Trophoblast cell (in vitro differentiated cells and primary cell): ENCODE results near the gene SPRYD4.
"Not testable (repeated sequence)": the region's sequence is repeated elsewhere in the genome, so short reads cannot be mapped to it uniquely, and the experiment has no call there.

Source experiments
- DNase-seq, 2 donors: peaks; one replicate each; pipeline ENCODE4 v3.0.0-alpha.2; 2016
- H2AFZ ChIP-seq: 2 replicates; pipeline ENCODE4 v1.6.1; 2013; ENCODE audit warnings: low read length, moderate library complexity, mild to moderate bottlenecking; ENCODE audit not compliant: insufficient read depth, poor library complexity
- H2AK5ac ChIP-seq: 2 replicates; pipeline ENCODE4 v1.6.1; 2013; ENCODE audit warnings: mild to moderate bottlenecking, low read length
- H2BK120ac ChIP-seq: 2 replicates; pipeline ENCODE4 v1.6.1; 2013; ENCODE audit warnings: low read length, mild to moderate bottlenecking, moderate library complexity; ENCODE audit not compliant: insufficient read depth, poor library complexity
- H2BK12ac ChIP-seq: 2 replicates; pipeline ENCODE4 v1.6.1; 2013; ENCODE audit warnings: mild to moderate bottlenecking, low read length, moderate library complexity
- H2BK5ac ChIP-seq: 2 replicates; pipeline ENCODE4 v1.6.1; 2013; ENCODE audit warnings: low read length, low read depth, moderate library complexity, mild to moderate bottlenecking; ENCODE audit not compliant: poor library complexity
- H3K14ac ChIP-seq: 2 replicates; pipeline ENCODE4 v1.6.1; 2013; ENCODE audit warnings: mild to moderate bottlenecking, low read length
- H3K18ac ChIP-seq: 2 replicates; pipeline ENCODE4 v1.6.1; 2013; ENCODE audit warnings: mild to moderate bottlenecking, low read length
- H3K23ac ChIP-seq: 2 replicates; pipeline ENCODE4 v1.6.1; 2013; ENCODE audit warnings: low read length
- H3K27ac ChIP-seq: 2 replicates; pipeline ENCODE4 v1.5.1; 2013; ENCODE audit warnings: low read depth, mild to moderate bottlenecking, inconsistent platforms, low read length, moderate library complexity
- H3K27me3 ChIP-seq: 2 replicates; pipeline ENCODE4 v1.6.1; 2013; ENCODE audit warnings: inconsistent platforms, mild to moderate bottlenecking, low read length, moderate library complexity; ENCODE audit not compliant: insufficient read depth
- H3K36me3 ChIP-seq, 2 experiments: 1 replicate in 1 of 2; 2 replicates in 1 of 2; pipeline ENCODE4 v1.6.1; 2013; ENCODE audit warnings: low read length in 2 of 2, mild to moderate bottlenecking in 2 of 2, moderate library complexity in 1 of 2; ENCODE audit not compliant: insufficient read depth in 2 of 2, control insufficient read depth in 1 of 2
- H3K4ac ChIP-seq: 2 replicates; pipeline ENCODE4 v1.6.1; 2013; ENCODE audit warnings: low read depth, mild to moderate bottlenecking, low read length, moderate library complexity
- H3K4me1 ChIP-seq, 2 experiments: 1 replicate in 1 of 2; 2 replicates in 1 of 2; pipeline ENCODE4 v1.6.1; 2013; ENCODE audit warnings: low read length in 2 of 2, mild to moderate bottlenecking in 2 of 2, moderate library complexity in 1 of 2; ENCODE audit not compliant: insufficient read depth in 2 of 2, control insufficient read depth in 1 of 2
- H3K4me2 ChIP-seq: 2 replicates; pipeline ENCODE4 v1.6.1; 2013; ENCODE audit warnings: inconsistent platforms, mild to moderate bottlenecking, low read length, moderate library complexity
- H3K4me3 ChIP-seq: 2 replicates; pipeline ENCODE4 v1.5.1; 2013; ENCODE audit warnings: mild to moderate bottlenecking, low read depth, low read length, inconsistent platforms
- H3K79me1 ChIP-seq: one replicate; pipeline ENCODE4 v1.6.1; 2013; ENCODE audit warnings: low read length
- H3K79me2 ChIP-seq: 2 replicates; pipeline ENCODE4 v1.6.1; 2013; ENCODE audit warnings: low read length, mild to moderate bottlenecking; ENCODE audit not compliant: control insufficient read depth, insufficient read depth, poor library complexity
- H3K9ac ChIP-seq: 2 replicates; pipeline ENCODE4 v1.6.1; 2013; ENCODE audit warnings: mild to moderate bottlenecking, low read length
- H3K9me3 ChIP-seq: 2 replicates; pipeline ENCODE4 v1.6.1; 2013; ENCODE audit warnings: low read depth, mild to moderate bottlenecking, control low read depth, inconsistent platforms, low read length; ENCODE audit not compliant: insufficient read depth
- H4K12ac ChIP-seq: 2 replicates; pipeline ENCODE4 v1.6.1; 2013; ENCODE audit warnings: low read depth, mild to moderate bottlenecking, low read length, moderate library complexity
- H4K8ac ChIP-seq: 2 replicates; pipeline ENCODE4 v1.6.1; 2013; ENCODE audit warnings: low read depth, mild to moderate bottlenecking, low read length, moderate library complexity
- H4K91ac ChIP-seq: one replicate; pipeline ENCODE4 v1.6.1; 2013; ENCODE audit warnings: low read depth, mild to moderate bottlenecking, low read length, moderate library complexity
- WGBS: extraction: QIAGEN DNeasy Blood & Tissue Kit; methylation state at CpG from one replicate; pipeline ENCODE4 v1.1.7; 2013; ENCODE audit warnings: missing lambda C conversion rate; ENCODE audit not compliant: insufficient read length, insufficient coverage; ENCODE audit errors: extremely low coverage; 5-methylcytosine and 5-hydroxymethylcytosine counted together

The SPRYD4 gene

GRCh38 chr12:56498126-56498902 is 29.9 kb downstream of the SPRYD4 start:
- not testable (repeated sequence) for H3K4me1 ChIP-seq, H3K36me3 ChIP-seq, H3K18ac ChIP-seq, DNase-seq, H3K27me3 ChIP-seq, H3K9ac ChIP-seq, H2AFZ ChIP-seq, H2BK12ac ChIP-seq, H3K4me3 ChIP-seq, H3K14ac ChIP-seq, H3K23ac ChIP-seq, H3K27ac ChIP-seq, H2BK5ac ChIP-seq, H2BK120ac ChIP-seq, H3K79me1 ChIP-seq, H4K12ac ChIP-seq, H3K4ac ChIP-seq, H3K79me2 ChIP-seq, H4K8ac ChIP-seq, H4K91ac ChIP-seq, H3K4me2 ChIP-seq, H2AK5ac ChIP-seq
- WGBS, result no CpG with 5 or more reads among the region's 14 CpGs
- H3K9me3 ChIP-seq, result peaks cover 14% of the 10 kb centered on the region

GRCh38 chr12:56499452-56499851 is 31.1 kb downstream of the SPRYD4 start:
- not testable (repeated sequence) for H3K9ac ChIP-seq, H3K14ac ChIP-seq, H3K18ac ChIP-seq, H2BK12ac ChIP-seq, H4K8ac ChIP-seq, H4K91ac ChIP-seq, H2BK5ac ChIP-seq, H2AK5ac ChIP-seq, H2BK120ac ChIP-seq, H3K9me3 ChIP-seq, H3K4me2 ChIP-seq, H3K79me1 ChIP-seq, H3K4me1 ChIP-seq, H3K27ac ChIP-seq, H3K23ac ChIP-seq, H3K27me3 ChIP-seq, H2AFZ ChIP-seq, H3K4ac ChIP-seq, H3K4me3 ChIP-seq, H3K79me2 ChIP-seq, H4K12ac ChIP-seq, H3K36me3 ChIP-seq, DNase-seq
- WGBS, result no CpG with 5 or more reads among the region's 9 CpGs

- H3K4me3 ChIP-seq, H3K27ac ChIP-seq, H2BK12ac ChIP-seq, H3K18ac ChIP-seq, H3K4me2 ChIP-seq, H3K36me3 ChIP-seq, H4K12ac ChIP-seq, H2BK5ac ChIP-seq, H4K8ac ChIP-seq, H2AK5ac ChIP-seq, H3K9me3 ChIP-seq, H3K79me1 ChIP-seq, H4K91ac ChIP-seq, H3K27me3 ChIP-seq, H2AFZ ChIP-seq, H3K4ac ChIP-seq, DNase-seq, H3K14ac ChIP-seq, H3K23ac ChIP-seq, H3K9ac ChIP-seq, H3K79me2 ChIP-seq, H3K4me1 ChIP-seq, H2BK120ac ChIP-seq: not testable (repeated sequence)
- no CpG with 5 or more reads among the region's 13 CpGs for WGBS
Measured at GRCh38 chr12:56499879-56500278, 31.5 kb downstream of the SPRYD4 start.

- no peak overlapping the region for H3K23ac ChIP-seq
- H3K27ac ChIP-seq, result no peak overlapping the region
- no peak overlapping the region for H3K4ac ChIP-seq
- no peak overlapping the region for H3K4me3 ChIP-seq
- no peak overlapping the region for H4K91ac ChIP-seq
- H2AK5ac ChIP-seq, result no peak overlapping the region
- H3K27me3 ChIP-seq, result no peaks in the 10 kb centered on the region
- no peak overlapping the region for H3K18ac ChIP-seq
- no peak overlapping the region for H4K12ac ChIP-seq
- no peaks in the 10 kb centered on the region for H3K79me1 ChIP-seq
- H2BK120ac ChIP-seq, result no peak overlapping the region
- no peaks in the 10 kb centered on the region for H3K4me1 ChIP-seq
- H3K79me2 ChIP-seq, result no peaks in the 10 kb centered on the region
- no peak overlapping the region for H4K8ac ChIP-seq
- no peaks in the 10 kb centered on the region for H3K36me3 ChIP-seq
- no peak overlapping the region for H3K9ac ChIP-seq
- no peaks in the 10 kb centered on the region for H3K9me3 ChIP-seq
- DNase-seq, result no peak
- H2AFZ ChIP-seq, result no peak overlapping the region
- WGBS, result no CpG with 5 or more reads among the region's 16 CpGs
- H2BK12ac ChIP-seq, result no peak overlapping the region
- H2BK5ac ChIP-seq, result no peak overlapping the region
- H3K14ac ChIP-seq, result no peak overlapping the region
- no peak overlapping the region for H3K4me2 ChIP-seq
Measured at GRCh38 chr12:56510786-56511185, 42.4 kb downstream of the SPRYD4 start.
